Esophagus squamous epithelium (tissue), 4 donors: ENCODE data around the gene DMTF1.

Experiments
- POLR2A ChIP-seq, 4 donors: fragments of 450-650 bp; IDR thresholded peaks; one replicate each; pipeline ENCODE4 v1.6.1; 2017; ENCODE audit warnings: antibody characterized with exemption in 4 of 4, mild to moderate bottlenecking in 4 of 4, moderate library complexity in 3 of 4
- TF ChIP-seq, protein P1 (sequence below), 6 experiments: fragments of 450-650 bp in 4 of 6; fragments of 200-600 bp in 2 of 6; sonication (generic) in 2 of 6; IDR thresholded peaks; one replicate each; pipeline ENCODE4 v1.5.1; 2016 to 2019; ENCODE audit warnings: antibody characterized with exemption in 6 of 6, mild to moderate bottlenecking in 4 of 6, moderate library complexity in 4 of 6

DNA sequence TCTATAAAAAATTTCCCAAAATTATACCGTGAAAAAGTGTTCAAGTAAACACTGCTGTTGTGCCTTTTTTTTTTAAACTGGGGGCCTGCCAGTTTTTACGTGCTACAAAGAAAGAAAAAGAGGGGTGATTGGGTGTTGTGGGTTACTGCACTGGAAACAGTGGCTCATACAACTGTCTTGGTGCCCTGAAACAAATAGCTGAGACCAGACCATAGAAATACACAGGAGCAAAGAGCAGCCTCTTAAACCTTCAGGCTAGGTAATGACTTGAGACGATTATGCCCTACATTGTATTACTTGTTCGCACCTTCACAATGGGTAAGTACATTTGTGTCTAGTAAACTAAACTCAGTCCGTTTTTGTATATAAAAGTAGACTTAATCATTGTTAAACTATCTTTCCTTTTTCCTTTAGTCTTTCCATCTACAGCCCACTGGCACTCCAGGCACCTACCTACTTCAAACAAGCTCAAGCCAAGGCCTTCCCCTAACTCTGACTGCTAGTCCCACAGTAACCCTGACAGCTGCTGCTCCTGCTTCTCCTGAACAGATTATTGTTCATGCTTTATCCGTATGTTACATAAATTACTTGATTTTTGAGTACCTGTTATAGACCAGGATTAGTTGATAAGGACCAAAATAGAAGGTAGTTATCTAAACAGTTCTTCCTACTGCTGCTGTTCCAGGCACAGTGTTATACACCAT, 40.7 kb downstream of the DMTF1 start:
- TF ChIP-seq, protein P1, sequence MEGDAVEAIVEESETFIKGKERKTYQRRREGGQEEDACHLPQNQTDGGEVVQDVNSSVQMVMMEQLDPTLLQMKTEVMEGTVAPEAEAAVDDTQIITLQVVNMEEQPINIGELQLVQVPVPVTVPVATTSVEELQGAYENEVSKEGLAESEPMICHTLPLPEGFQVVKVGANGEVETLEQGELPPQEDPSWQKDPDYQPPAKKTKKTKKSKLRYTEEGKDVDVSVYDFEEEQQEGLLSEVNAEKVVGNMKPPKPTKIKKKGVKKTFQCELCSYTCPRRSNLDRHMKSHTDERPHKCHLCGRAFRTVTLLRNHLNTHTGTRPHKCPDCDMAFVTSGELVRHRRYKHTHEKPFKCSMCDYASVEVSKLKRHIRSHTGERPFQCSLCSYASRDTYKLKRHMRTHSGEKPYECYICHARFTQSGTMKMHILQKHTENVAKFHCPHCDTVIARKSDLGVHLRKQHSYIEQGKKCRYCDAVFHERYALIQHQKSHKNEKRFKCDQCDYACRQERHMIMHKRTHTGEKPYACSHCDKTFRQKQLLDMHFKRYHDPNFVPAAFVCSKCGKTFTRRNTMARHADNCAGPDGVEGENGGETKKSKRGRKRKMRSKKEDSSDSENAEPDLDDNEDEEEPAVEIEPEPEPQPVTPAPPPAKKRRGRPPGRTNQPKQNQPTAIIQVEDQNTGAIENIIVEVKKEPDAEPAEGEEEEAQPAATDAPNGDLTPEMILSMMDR (IDR thresholded peaks at IDR 0.05), result no peak
- no peak for TF ChIP-seq POLR2A (IDR thresholded peaks at IDR 0.05)
